HL-60 (cell line): Measurements from ENCODE around the gene IFI44.

Source experiments
- CTCF ChIP-seq: IDR thresholded peaks from one replicate; pipeline ENCODE4 v1.5.1; 2011; ENCODE audit warnings: low read length, control low read depth, inconsistent platforms; ENCODE audit not compliant: insufficient read depth
- GABPA ChIP-seq: IDR thresholded peaks from 2 replicates; pipeline ENCODE4 v1.6.1; 2012; ENCODE audit warnings: low read depth
- POLR2AphosphoS5 ChIP-seq: IDR thresholded peaks from 2 replicates; pipeline ENCODE4 v1.6.1; 2012; ENCODE audit warnings: low read depth
- REST ChIP-seq: IDR thresholded peaks from 2 replicates; pipeline ENCODE4 v1.6.1; 2012; ENCODE audit warnings: low read depth; ENCODE audit not compliant: insufficient replicate concordance
- SPI1 ChIP-seq: IDR thresholded peaks from 2 replicates; pipeline ENCODE4 v1.6.1; 2012; ENCODE audit warnings: low read depth, mild to moderate bottlenecking, borderline replicate concordance

GRCh38 chr1:78678324-78678723, 28.7 kb downstream of the IFI44 start:
- TF ChIP-seq POLR2AphosphoS5, result no peak
- TF ChIP-seq CTCF, result no peak
- TF ChIP-seq GABPA, result no peak
- no peak for TF ChIP-seq REST
- no peak for TF ChIP-seq SPI1
